DND-41 (cell line): ENCODE measurements around the gene PTPRCAP.

Experiments
- EZH2 ChIP-seq: IDR thresholded peaks from 3 replicates; pipeline ENCODE4 v1.6.1; 2012; ENCODE audit warnings: borderline replicate concordance, low read depth, mild to moderate bottlenecking, moderate library complexity, low read length, inconsistent platforms; ENCODE audit not compliant: severe bottlenecking
- TF ChIP-seq, protein P1 (sequence below): IDR thresholded peaks from 2 replicates; pipeline ENCODE4 v1.5.1; 2012; ENCODE audit warnings: borderline replicate concordance, low read length, moderate library complexity, mild to moderate bottlenecking; ENCODE audit not compliant: poor library complexity, severe bottlenecking; ENCODE audit errors: extremely low read depth

DNA sequence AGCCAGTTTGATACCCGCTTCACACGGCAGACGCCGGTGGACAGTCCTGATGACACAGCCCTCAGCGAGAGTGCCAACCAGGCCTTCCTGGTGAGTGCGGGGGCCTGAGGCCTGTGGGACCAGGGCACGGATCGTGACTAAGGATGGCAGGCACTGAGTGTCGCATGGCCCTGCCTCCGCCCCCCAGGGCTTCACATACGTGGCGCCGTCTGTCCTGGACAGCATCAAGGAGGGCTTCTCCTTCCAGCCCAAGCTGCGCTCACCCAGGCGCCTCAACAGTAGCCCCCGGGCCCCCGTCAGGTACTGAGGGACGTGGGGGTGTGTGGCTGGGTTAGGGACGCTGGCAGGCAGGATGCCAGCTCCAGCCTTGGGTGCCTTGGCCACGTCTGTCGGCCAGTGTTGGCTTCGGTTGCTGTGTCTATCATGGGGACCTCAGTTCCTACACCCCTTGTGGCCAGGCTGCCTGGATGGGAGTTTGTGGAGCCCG, 3.0 kb downstream of the PTPRCAP start:
- TF ChIP-seq, protein P1, sequence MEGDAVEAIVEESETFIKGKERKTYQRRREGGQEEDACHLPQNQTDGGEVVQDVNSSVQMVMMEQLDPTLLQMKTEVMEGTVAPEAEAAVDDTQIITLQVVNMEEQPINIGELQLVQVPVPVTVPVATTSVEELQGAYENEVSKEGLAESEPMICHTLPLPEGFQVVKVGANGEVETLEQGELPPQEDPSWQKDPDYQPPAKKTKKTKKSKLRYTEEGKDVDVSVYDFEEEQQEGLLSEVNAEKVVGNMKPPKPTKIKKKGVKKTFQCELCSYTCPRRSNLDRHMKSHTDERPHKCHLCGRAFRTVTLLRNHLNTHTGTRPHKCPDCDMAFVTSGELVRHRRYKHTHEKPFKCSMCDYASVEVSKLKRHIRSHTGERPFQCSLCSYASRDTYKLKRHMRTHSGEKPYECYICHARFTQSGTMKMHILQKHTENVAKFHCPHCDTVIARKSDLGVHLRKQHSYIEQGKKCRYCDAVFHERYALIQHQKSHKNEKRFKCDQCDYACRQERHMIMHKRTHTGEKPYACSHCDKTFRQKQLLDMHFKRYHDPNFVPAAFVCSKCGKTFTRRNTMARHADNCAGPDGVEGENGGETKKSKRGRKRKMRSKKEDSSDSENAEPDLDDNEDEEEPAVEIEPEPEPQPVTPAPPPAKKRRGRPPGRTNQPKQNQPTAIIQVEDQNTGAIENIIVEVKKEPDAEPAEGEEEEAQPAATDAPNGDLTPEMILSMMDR: no peak
- no peak for TF ChIP-seq EZH2
